Body of pancreas (tissue), 4 donors: Measurements from ENCODE around the gene DUSP14.

ENCODE experiments used
- POLR2A ChIP-seq, 3 donors: fragments of 450-650 bp; IDR thresholded peaks; one replicate each; pipeline ENCODE4 v1.6.1; 2016; ENCODE audit warnings: antibody characterized with exemption in 3 of 3, mild to moderate bottlenecking in 2 of 3
- TF ChIP-seq, protein P1 (sequence below), 7 experiments: fragments of 450-650 bp in 4 of 7; fragments of 200-600 bp in 3 of 7; sonication (generic) in 3 of 7; IDR thresholded peaks; one replicate each; pipeline ENCODE4 v1.5.1; 2016 to 2019; ENCODE audit warnings: antibody characterized with exemption in 7 of 7

GRCh38 chr17:37462492-37462891, 27.2 kb upstream of the DUSP14 start:
- TF ChIP-seq, protein P1, sequence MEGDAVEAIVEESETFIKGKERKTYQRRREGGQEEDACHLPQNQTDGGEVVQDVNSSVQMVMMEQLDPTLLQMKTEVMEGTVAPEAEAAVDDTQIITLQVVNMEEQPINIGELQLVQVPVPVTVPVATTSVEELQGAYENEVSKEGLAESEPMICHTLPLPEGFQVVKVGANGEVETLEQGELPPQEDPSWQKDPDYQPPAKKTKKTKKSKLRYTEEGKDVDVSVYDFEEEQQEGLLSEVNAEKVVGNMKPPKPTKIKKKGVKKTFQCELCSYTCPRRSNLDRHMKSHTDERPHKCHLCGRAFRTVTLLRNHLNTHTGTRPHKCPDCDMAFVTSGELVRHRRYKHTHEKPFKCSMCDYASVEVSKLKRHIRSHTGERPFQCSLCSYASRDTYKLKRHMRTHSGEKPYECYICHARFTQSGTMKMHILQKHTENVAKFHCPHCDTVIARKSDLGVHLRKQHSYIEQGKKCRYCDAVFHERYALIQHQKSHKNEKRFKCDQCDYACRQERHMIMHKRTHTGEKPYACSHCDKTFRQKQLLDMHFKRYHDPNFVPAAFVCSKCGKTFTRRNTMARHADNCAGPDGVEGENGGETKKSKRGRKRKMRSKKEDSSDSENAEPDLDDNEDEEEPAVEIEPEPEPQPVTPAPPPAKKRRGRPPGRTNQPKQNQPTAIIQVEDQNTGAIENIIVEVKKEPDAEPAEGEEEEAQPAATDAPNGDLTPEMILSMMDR (IDR thresholded peaks at IDR 0.05) = no peak
- TF ChIP-seq POLR2A (IDR thresholded peaks at IDR 0.05) = no peak
